Measurements from ENCODE around the gene TOR1AIP2. TPM values are rescaled to one million over a fixed set of nuclear protein-coding genes. Genes with fewer than 3 reads are reported as not detected.

TOR1AIP2 gene
- total RNA-seq, 1 experiment from 2014 or later, result 142 TPM

GRCh38 chr1:179816196-179816960, 61.2 kb downstream of the TOR1AIP2 start:
- Histone ChIP-seq H3K27ac (no peak overlapping the region), H3K9me3 (ENCODE audit: insufficient read depth, low read depth) (no peaks in the 10 kb centered on the region), H3K4me2 (no peak overlapping the region), H3K4me3 (no peak overlapping the region), H3F3A (ENCODE audit: insufficient read depth, low read depth) (no peaks in the 10 kb centered on the region), H3K4me1 (replicated peaks; ENCODE audit: insufficient read depth) (no peaks in the 10 kb centered on the region), H3K27me3 (ENCODE audit: insufficient read depth, low read depth) (peaks cover 39% of the 10 kb centered on the region), H2AFZ (no peak overlapping the region), H4K20me1 (ENCODE audit: insufficient read depth) (no peaks in the 10 kb centered on the region), H3K9me2 (ENCODE audit: insufficient read depth) (no peaks in the 10 kb centered on the region), H3K36me3 (ENCODE audit: low read depth) (no peaks in the 10 kb centered on the region), H3K79me2 (ENCODE audit: low read depth) (no peaks in the 10 kb centered on the region)
- no peak for DNase-seq
- no TSS peak for BruUV-seq (replicated peaks)
- intact Hi-C loops (cut with micrococcal nuclease; ENCODE audit: unreplicated experiment), result loop anchor here (10.0 kb wide), 2 partner anchors 452 to 1282 kb away; partner anchors contain the start of gene AXDND1
- CTCF ChIA-PET, result interaction anchor here (0.6 kb wide), 1 partner anchor 1284 kb away, joined by 6 read pairs; no protein-coding TSS in a partner anchor
- POLR2A ChIA-PET (ENCODE audit: unreplicated experiment), result no interaction called here
- TF ChIP-seq CTCF (conservative IDR thresholded peaks at IDR 0.05), result no peak
- TF ChIP-seq EZH2 (IDR thresholded peaks at IDR 0.05; ENCODE audit: low read depth), result no peak

GRCh38 chr1:179815641-179816040, 62.0 kb downstream of the TOR1AIP2 start:
- peak overlapping the region; percentile 77 for H2AFZ ChIP-seq
- TF ChIP-seq EZH2 (IDR thresholded peaks at IDR 0.05; ENCODE audit: low read depth) (no peak), CTCF (conservative IDR thresholded peaks at IDR 0.05) (no peak)
- no peaks in the 10 kb centered on the region for H4K20me1 ChIP-seq (ENCODE audit: insufficient read depth)
- H3K27ac ChIP-seq, result no peak overlapping the region
- no TSS peak for BruUV-seq (replicated peaks)
- no peaks in the 10 kb centered on the region for H3K79me2 ChIP-seq (ENCODE audit: low read depth)
- no peaks in the 10 kb centered on the region for H3F3A ChIP-seq (ENCODE audit: insufficient read depth, low read depth)
- no peaks in the 10 kb centered on the region for H3K36me3 ChIP-seq (ENCODE audit: low read depth)
- ChIA-PET CTCF (interaction anchor here (0.5 to 1.6 kb wide), 10 partner anchors 8 to 1284 kb away, joined by 3 to 16 read pairs (median 4); no protein-coding TSS in a partner anchor), POLR2A (ENCODE audit: unreplicated experiment) (no interaction called here)
- intact Hi-C loops (cut with micrococcal nuclease; ENCODE audit: unreplicated experiment), result loop anchor here (10.0 kb wide), 2 partner anchors 451 to 1281 kb away; partner anchors contain the start of gene AXDND1
- H3K27me3 ChIP-seq (ENCODE audit: insufficient read depth, low read depth), result peaks cover 46% of the 10 kb centered on the region
- H3K9me2 ChIP-seq (ENCODE audit: insufficient read depth), result no peaks in the 10 kb centered on the region
- DNase-seq, result no peak
- peak overlapping the region; percentile 57 for H3K4me3 ChIP-seq
- H3K4me2 ChIP-seq, result peak overlapping the region; percentile 90
- H3K4me1 ChIP-seq (replicated peaks; ENCODE audit: insufficient read depth), result no peaks in the 10 kb centered on the region
- H3K9me3 ChIP-seq (ENCODE audit: insufficient read depth, low read depth), result no peaks in the 10 kb centered on the region

GRCh38 chr1:179814546-179814838, 63.1 kb downstream of the TOR1AIP2 start:
- intact Hi-C loops (cut with micrococcal nuclease; ENCODE audit: unreplicated experiment), result loop anchor here (1.0 to 10.0 kb wide), 3 partner anchors 108 to 1280 kb away; partner anchors contain the start of gene AXDND1
- TF ChIP-seq EZH2 (IDR thresholded peaks at IDR 0.05; ENCODE audit: low read depth) (no peak), CTCF (conservative IDR thresholded peaks at IDR 0.05) (no peak)

More at GRCh38 chr1:179814546-179814838, 63.1 kb downstream of the TOR1AIP2 start:
- Histone ChIP-seq H3K27me3 (ENCODE audit: insufficient read depth, low read depth) (peaks cover 54% of the 10 kb centered on the region), H3K4me2 (peak overlapping the region; percentile 90), H3K4me3 (peak overlapping the region; percentile 57; the same call in 1 of the 2 replicates), H3K27ac (no peak overlapping the region), H3K9me2 (ENCODE audit: insufficient read depth) (no peaks in the 10 kb centered on the region), H4K20me1 (ENCODE audit: insufficient read depth) (no peaks in the 10 kb centered on the region; the same call in 1 of the 2 replicates), H3K9me3 (ENCODE audit: insufficient read depth, low read depth) (no peaks in the 10 kb centered on the region), H3K36me3 (ENCODE audit: low read depth) (no peaks in the 10 kb centered on the region), H3F3A (ENCODE audit: insufficient read depth, low read depth) (no peaks in the 10 kb centered on the region), H2AFZ (peak overlapping the region; percentile 41; the same call in 1 of the 2 replicates), H3K79me2 (ENCODE audit: low read depth) (no peaks in the 10 kb centered on the region), H3K4me1 (replicated peaks; ENCODE audit: insufficient read depth) (no peaks in the 10 kb centered on the region)
- BruUV-seq (replicated peaks), result no TSS peak
- CTCF ChIA-PET, result interaction anchor here (0.7 to 1.6 kb wide), 9 partner anchors 14 to 1621 kb away, joined by 3 to 16 read pairs (median 4); no protein-coding TSS in a partner anchor
- DNase-seq, result peak in 1 of 2 experiments; percentile 40
- POLR2A ChIA-PET (ENCODE audit: unreplicated experiment), result interaction anchor here (0.5 to 0.7 kb wide), 3 partner anchors 570 to 1158 kb away, joined by 3 to 8 read pairs (median 4); no protein-coding TSS in a partner anchor

Measured in PC-9 (cell line).